MM.1S (cell line): Measurements from ENCODE around the gene CNNM3.

ENCODE experiments used
- CTCF ChIP-seq: fragments of 300-600 bp; sonication (generic); IDR thresholded peaks from 2 replicates; pipeline ENCODE4 v1.5.1; 2016; ENCODE audit warnings: antibody characterized with exemption, low read length, mixed read lengths
- EZH2 ChIP-seq: fragments of 300-600 bp; sonication (generic); optimal IDR thresholded peaks from 2 replicates; pipeline ENCODE3; 2017; ENCODE audit warnings: low read depth, mild to moderate bottlenecking, antibody characterized with exemption, low read length, mixed read lengths
- EZH2phosphoT487 ChIP-seq: fragments of 300-600 bp; sonication (generic); IDR thresholded peaks from 2 replicates; pipeline ENCODE4 v1.6.1; 2018; ENCODE audit warnings: antibody characterized with exemption, low read length

GRCh38 chr2:96881349-96882195 lies 65.5 kb downstream of the CNNM3 start:
- no peak for TF ChIP-seq EZH2
- no peak for TF ChIP-seq CTCF
- TF ChIP-seq EZH2phosphoT487, result no peak
